ENCODE results near the gene TPCN1.

The TPCN1 gene

DNA sequence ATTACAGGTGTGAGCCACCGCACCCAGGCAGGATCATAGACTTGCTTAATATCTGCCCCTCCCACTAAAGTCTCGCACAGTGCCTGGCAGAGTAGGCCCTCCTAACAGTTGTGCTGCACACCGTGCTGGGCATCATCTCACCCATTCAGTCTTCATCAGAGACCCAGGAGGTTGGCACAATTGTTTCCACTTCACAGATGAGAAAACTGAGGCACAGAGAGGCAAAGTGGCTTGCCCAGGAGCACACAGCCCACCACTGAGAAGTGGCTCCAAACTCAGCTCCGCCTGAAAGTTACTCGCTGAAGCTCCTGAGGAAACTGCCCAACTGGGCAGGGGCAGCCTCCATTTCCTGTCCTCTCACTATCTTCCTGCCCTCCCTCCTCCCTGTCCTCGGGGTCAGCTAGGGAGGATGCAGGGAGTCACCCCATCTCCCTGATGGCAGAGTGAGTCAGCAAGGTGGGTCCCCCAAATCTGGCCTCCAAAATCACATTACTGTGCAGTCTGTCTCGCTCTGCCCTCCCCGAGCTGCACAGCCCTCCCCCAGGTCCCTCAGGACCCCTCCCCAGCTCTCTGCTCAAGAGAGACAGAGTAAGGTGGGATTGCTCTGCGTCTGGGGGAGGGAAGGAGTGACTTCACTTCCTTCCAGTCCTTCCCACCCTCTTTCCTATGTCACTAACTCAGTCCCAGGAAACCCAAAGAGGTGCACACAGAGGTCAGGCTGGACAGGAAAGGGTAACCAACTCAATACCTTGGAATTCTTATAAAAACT is 107.9 kb downstream of the TPCN1 start:
- Histone ChIP-seq H3K36me3 (ENCODE audit: low read depth) (peaks cover 33% of the 10 kb centered on the region), H3K4me3 (ENCODE audit: severe bottlenecking) (no peak overlapping the region), H3K4me1 (ENCODE audit: insufficient read depth, poor library complexity, severe bottlenecking) (peaks cover 6% of the 10 kb centered on the region), H3K9me3 (ENCODE audit: severe bottlenecking) (no peaks in the 10 kb centered on the region), H3K27ac (ENCODE audit: poor library complexity, severe bottlenecking) (no peak overlapping the region), H3K27me3 (ENCODE audit: insufficient read depth, poor library complexity, severe bottlenecking) (no peaks in the 10 kb centered on the region)
- DNase-seq (ENCODE audit: low spot score): no peak
- TF ChIP-seq CTCF (IDR thresholded peaks at IDR 0.05; ENCODE audit: poor library complexity, severe bottlenecking): no peak
- ATAC-seq (ENCODE audit: low read depth): no peak

DNA sequence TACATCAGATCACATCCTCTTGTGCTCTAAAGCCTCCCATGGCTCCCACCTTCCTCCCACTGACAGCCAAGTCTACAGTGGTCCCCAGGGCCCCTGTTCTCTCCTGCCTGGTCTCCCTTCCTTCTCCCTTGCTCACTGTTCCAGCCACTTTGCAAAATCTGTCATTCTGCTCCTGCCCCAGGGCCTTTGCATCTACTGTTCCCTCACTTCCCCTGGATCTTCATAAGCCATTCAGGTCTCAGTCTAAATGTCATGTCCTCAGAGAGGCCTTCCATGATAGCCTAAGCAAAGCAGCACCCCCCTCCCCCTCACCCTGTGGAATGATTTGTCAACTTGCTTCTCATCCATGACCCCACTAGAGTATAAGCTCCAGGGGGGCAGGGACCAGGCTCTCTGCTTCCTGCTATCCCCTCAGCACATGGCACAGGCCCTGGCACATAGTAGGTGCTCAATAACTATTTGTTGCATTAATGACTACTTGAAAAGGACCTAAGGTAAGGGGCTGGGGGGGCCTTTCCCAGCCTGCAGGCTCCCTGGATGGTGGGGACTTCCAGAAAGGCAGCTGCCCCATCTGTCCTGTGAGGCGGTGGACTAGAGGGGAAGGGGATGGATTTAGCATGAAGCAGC is 108.6 kb downstream of the TPCN1 start:
- Histone ChIP-seq H3K36me3 (ENCODE audit: low read depth) (peaks cover 33% of the 10 kb centered on the region), H3K4me3 (ENCODE audit: severe bottlenecking) (no peak overlapping the region)
- no peak for TF ChIP-seq CTCF (IDR thresholded peaks at IDR 0.05; ENCODE audit: poor library complexity, severe bottlenecking)

DNA sequence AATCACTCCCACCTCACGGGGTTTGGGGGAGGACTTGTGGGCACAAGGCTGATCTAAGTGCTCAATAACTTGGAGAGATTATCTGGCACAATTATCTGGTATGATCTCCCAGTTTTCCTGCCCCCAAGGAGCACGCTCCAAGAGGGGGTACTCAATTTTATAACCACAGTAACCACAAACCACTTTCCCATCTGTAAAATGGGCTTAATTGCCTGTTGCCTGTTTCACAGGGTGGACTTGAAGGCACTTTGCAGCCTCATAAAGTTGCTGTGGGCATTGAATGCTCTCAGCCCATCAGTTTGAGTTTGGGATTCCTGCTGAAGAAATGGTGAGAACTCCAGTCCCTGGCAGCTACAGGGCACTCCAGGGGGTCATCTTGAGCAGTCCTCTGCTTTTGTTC is 109.2 kb downstream of the TPCN1 start:
- no peaks in the 10 kb centered on the region for H3K9me3 ChIP-seq (ENCODE audit: severe bottlenecking)
- peaks cover 6% of the 10 kb centered on the region for H3K4me1 ChIP-seq (ENCODE audit: insufficient read depth, poor library complexity, severe bottlenecking)
- ATAC-seq (ENCODE audit: low read depth) (no peak), DNase-seq (ENCODE audit: low spot score) (no peak)
- H3K27ac ChIP-seq (ENCODE audit: poor library complexity, severe bottlenecking): no peak overlapping the region
- no peaks in the 10 kb centered on the region for H3K27me3 ChIP-seq (ENCODE audit: insufficient read depth, poor library complexity, severe bottlenecking)
- H3K36me3 ChIP-seq (ENCODE audit: low read depth): peaks cover 33% of the 10 kb centered on the region
- H3K4me3 ChIP-seq (ENCODE audit: severe bottlenecking): no peak overlapping the region
- TF ChIP-seq CTCF (IDR thresholded peaks at IDR 0.05; ENCODE audit: poor library complexity, severe bottlenecking): no peak

More for the DNA sequence above, 108.6 kb downstream of the TPCN1 start:
- Histone ChIP-seq H3K27me3 (ENCODE audit: insufficient read depth, poor library complexity, severe bottlenecking) (no peaks in the 10 kb centered on the region), H3K27ac (ENCODE audit: poor library complexity, severe bottlenecking) (no peak overlapping the region), H3K4me1 (ENCODE audit: insufficient read depth, poor library complexity, severe bottlenecking) (peaks cover 6% of the 10 kb centered on the region), H3K9me3 (ENCODE audit: severe bottlenecking) (no peaks in the 10 kb centered on the region)
- no peak for DNase-seq (ENCODE audit: low spot score)
- no peak for ATAC-seq (ENCODE audit: low read depth)

GRCh38 chr12:113332688-113333417 is 111.6 kb downstream of the TPCN1 start:
- no peaks in the 10 kb centered on the region for H3K9me3 ChIP-seq (ENCODE audit: severe bottlenecking)
- H3K36me3 ChIP-seq (ENCODE audit: low read depth): peaks cover 31% of the 10 kb centered on the region
- ATAC-seq (ENCODE audit: low read depth) (no peak), DNase-seq (ENCODE audit: low spot score) (no peak)
- H3K4me3 ChIP-seq (ENCODE audit: severe bottlenecking): no peak overlapping the region
- no peak overlapping the region for H3K27ac ChIP-seq (ENCODE audit: poor library complexity, severe bottlenecking)
- H3K4me1 ChIP-seq (ENCODE audit: insufficient read depth, poor library complexity, severe bottlenecking): peaks cover 6% of the 10 kb centered on the region
- no peaks in the 10 kb centered on the region for H3K27me3 ChIP-seq (ENCODE audit: insufficient read depth, poor library complexity, severe bottlenecking)
- TF ChIP-seq CTCF (IDR thresholded peaks at IDR 0.05; ENCODE audit: poor library complexity, severe bottlenecking): no peak

Data from RWPE2 (cell line).